ENCODE measurements around the gene RPP25L.

DNA sequence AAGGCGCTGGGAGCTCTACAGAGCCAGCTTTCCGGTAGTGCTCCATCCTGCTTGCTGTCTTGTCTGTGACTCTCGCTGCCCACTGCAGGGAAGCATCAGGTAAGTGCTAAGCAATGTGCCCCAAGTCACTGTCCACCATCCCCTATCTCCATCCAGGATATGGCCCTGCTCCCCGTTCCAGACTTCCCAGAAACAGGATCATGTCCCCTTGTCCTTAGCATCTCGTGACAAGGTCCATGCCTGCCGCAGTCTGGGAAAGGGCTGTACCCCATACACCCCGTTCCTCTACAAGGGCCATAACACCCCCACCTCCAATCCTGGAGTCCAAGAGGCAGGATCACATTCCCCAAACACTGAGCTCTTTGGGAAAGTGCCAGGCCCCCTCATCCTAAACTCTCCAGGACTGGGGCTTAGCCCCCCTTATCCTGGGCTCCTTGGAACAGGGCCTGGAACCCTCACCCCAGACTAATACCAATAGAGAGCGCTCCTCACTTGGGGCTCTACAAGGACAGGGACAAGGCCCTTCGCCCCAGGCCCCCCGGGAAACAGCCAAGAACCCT lies 566 bp downstream of the RPP25L start:
- TF ChIP-seq, protein P1, sequence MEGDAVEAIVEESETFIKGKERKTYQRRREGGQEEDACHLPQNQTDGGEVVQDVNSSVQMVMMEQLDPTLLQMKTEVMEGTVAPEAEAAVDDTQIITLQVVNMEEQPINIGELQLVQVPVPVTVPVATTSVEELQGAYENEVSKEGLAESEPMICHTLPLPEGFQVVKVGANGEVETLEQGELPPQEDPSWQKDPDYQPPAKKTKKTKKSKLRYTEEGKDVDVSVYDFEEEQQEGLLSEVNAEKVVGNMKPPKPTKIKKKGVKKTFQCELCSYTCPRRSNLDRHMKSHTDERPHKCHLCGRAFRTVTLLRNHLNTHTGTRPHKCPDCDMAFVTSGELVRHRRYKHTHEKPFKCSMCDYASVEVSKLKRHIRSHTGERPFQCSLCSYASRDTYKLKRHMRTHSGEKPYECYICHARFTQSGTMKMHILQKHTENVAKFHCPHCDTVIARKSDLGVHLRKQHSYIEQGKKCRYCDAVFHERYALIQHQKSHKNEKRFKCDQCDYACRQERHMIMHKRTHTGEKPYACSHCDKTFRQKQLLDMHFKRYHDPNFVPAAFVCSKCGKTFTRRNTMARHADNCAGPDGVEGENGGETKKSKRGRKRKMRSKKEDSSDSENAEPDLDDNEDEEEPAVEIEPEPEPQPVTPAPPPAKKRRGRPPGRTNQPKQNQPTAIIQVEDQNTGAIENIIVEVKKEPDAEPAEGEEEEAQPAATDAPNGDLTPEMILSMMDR (conservative IDR thresholded peaks at IDR 0.05; ENCODE audit: low read depth in 2 of 2), result peak in 1 of 2 experiments; percentile 21; a peak in 1 of 4 replicates
- TF ChIP-seq EZH2 (IDR thresholded peaks at IDR 0.05; ENCODE audit: low read depth, unreplicated experiment) (no peak), EZH2phosphoT487 (IDR thresholded peaks at IDR 0.05; ENCODE audit: unreplicated experiment) (no peak), JUNB (IDR thresholded peaks at IDR 0.05; ENCODE audit: unreplicated experiment) (no peak), CREB1 (CRISPR knock-in tag; IDR thresholded peaks at IDR 0.05; ENCODE audit: low read depth) (no peak), ZNF331 (CRISPR knock-in tag; IDR thresholded peaks at IDR 0.05; ENCODE audit: low read depth) (no peak), POLR2AphosphoS5 (IDR thresholded peaks at IDR 0.05; ENCODE audit: low read depth) (no peak)
- TF ChIP-seq, protein P2, sequence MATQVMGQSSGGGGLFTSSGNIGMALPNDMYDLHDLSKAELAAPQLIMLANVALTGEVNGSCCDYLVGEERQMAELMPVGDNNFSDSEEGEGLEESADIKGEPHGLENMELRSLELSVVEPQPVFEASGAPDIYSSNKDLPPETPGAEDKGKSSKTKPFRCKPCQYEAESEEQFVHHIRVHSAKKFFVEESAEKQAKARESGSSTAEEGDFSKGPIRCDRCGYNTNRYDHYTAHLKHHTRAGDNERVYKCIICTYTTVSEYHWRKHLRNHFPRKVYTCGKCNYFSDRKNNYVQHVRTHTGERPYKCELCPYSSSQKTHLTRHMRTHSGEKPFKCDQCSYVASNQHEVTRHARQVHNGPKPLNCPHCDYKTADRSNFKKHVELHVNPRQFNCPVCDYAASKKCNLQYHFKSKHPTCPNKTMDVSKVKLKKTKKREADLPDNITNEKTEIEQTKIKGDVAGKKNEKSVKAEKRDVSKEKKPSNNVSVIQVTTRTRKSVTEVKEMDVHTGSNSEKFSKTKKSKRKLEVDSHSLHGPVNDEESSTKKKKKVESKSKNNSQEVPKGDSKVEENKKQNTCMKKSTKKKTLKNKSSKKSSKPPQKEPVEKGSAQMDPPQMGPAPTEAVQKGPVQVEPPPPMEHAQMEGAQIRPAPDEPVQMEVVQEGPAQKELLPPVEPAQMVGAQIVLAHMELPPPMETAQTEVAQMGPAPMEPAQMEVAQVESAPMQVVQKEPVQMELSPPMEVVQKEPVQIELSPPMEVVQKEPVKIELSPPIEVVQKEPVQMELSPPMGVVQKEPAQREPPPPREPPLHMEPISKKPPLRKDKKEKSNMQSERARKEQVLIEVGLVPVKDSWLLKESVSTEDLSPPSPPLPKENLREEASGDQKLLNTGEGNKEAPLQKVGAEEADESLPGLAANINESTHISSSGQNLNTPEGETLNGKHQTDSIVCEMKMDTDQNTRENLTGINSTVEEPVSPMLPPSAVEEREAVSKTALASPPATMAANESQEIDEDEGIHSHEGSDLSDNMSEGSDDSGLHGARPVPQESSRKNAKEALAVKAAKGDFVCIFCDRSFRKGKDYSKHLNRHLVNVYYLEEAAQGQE (IDR thresholded peaks at IDR 0.05; ENCODE audit: unreplicated experiment), result no peak
- TF ChIP-seq, protein P3, sequence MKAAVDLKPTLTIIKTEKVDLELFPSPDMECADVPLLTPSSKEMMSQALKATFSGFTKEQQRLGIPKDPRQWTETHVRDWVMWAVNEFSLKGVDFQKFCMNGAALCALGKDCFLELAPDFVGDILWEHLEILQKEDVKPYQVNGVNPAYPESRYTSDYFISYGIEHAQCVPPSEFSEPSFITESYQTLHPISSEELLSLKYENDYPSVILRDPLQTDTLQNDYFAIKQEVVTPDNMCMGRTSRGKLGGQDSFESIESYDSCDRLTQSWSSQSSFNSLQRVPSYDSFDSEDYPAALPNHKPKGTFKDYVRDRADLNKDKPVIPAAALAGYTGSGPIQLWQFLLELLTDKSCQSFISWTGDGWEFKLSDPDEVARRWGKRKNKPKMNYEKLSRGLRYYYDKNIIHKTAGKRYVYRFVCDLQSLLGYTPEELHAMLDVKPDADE (IDR thresholded peaks at IDR 0.05), result no peak
